Stimulated activated CD8-positive, alpha-beta memory T cell treated with anti-CD3 and anti-CD28 coated beads, Interleukin-7, amount 100 ng/mL, for 48 hours (primary cell): ENCODE data around the gene DOCK6.

Experiments used
- DNase-seq, 2 donors: peaks; one replicate each; pipeline ENCODE4 v3.0.0-alpha.2; 2020; ENCODE audit warnings: low read depth in 1 of 2; ENCODE audit errors: extremely low read depth in 1 of 2

The DOCK6 gene

GRCh38 chr19:11227195-11227886 lies 35.0 kb downstream of the DOCK6 start:
- DNase-seq = no peak

- DNase-seq = no peak
These were observed 35.6 kb downstream of the DOCK6 start for GRCh38 chr19:11226716-11227166.

DNA sequence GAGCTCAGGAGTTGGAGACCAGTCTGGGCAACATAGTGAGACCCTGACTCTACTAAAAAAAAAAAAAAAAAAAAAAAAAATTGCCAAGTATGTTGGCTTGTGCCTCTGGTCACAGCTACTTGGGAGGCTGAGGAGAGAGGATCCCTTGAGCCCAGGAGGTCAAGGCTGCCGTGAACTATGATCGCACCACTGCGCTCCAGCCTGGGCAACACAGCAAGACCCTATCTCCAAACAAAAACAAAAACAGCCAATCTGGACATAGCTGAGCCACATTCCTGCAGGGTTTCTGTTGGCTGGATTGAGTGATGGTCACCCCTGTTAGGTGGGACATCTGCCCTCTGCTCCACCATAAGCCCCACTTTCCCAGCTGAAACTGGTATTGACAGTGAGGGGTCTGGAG lies 36.5 kb downstream of the DOCK6 start:
- DNase-seq = no peak

DNA sequence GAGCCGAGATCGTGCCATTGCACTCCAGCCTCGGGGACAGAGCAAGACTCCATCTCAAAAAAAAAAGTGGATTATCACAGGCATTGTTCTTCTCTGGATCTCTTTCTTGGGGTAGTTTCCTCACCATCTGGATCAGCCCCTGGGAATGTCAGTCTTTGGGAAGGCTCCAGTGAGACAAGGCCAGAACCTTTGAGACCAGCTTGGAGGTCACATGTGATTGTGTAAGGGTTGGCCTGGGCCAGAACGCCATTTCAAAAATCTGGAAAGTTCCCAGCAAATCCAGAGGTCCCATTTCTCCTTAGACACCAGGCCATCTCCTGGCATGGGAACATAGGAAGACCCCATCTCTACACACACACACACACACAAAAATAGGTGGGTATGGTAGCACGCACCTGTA lies 37.2 kb downstream of the DOCK6 start:
- no peak for DNase-seq

DNA sequence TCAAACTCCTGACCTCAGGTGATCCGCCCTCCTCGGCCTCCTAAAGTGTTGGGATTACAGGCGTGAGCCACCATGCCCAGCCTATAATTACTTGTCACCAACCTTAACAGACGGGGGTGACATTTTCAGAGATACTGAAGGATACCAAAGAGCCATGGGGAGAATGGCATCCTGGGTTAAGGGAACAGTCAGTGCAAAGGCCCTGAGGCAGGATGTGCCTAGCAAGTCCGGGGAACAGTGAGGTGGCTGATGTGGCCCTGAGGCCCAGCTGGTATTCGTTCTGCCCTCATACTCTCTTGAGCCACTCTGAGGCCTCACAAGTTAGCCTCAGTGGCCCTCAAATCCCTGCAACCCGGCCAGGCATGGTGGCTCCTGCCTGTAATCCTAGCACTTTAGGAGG lies 37.9 kb downstream of the DOCK6 start:
- DNase-seq = no peak

DNA sequence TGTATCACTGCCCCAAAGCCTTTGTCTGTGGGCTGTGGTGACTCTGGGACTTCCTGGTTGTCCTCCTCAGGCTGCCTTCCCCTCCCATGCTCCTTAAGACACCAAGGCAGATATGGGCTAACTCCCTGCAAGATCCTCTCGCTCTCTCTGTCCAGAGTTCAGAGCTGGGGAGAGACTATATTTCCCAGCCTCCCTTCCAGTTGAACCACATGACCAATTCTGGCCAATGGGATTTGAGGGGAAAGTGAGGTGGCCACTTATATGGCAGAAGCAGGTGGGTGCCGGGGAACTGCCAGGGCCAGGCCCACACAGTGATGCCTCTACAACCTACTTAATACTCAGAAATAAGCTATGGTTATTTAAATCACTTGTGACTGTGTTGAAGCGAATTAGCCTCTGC lies 39.1 kb downstream of the DOCK6 start:
- DNase-seq = no peak

GRCh38 chr19:11221082-11221598 lies 41.2 kb downstream of the DOCK6 start:
- DNase-seq = no peak

- DNase-seq = no peak
These were observed 47.9 kb downstream of the DOCK6 start for GRCh38 chr19:11214387-11214786.

DNA sequence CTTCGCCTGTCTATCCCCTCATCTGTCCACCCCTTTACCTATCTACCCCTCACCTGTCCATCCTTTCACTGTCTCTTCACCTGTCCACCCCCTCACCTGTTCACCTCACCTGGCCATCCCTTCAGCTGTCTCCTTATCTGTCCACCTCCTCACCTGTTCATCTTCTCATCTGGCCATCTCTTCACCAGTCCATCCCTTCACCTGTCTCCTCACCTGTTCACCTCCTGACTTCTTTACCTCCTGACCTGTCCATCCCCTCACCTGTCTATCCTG lies 51.7 kb downstream of the DOCK6 start:
- DNase-seq = no peak

- no peak for DNase-seq
These were observed 52.3 kb downstream of the DOCK6 start for GRCh38 chr19:11209839-11210655.

GRCh38 chr19:11208561-11209471 lies 53.5 kb downstream of the DOCK6 start:
- no peak for DNase-seq

- no peak for DNase-seq
These were observed 56.3 kb downstream of the DOCK6 start for GRCh38 chr19:11205939-11206570.

GRCh38 chr19:11204943-11205349 lies 57.4 kb downstream of the DOCK6 start:
- DNase-seq = no peak

- DNase-seq = no peak
These were observed 58.2 kb downstream of the DOCK6 start for GRCh38 chr19:11204076-11204602.

DNA sequence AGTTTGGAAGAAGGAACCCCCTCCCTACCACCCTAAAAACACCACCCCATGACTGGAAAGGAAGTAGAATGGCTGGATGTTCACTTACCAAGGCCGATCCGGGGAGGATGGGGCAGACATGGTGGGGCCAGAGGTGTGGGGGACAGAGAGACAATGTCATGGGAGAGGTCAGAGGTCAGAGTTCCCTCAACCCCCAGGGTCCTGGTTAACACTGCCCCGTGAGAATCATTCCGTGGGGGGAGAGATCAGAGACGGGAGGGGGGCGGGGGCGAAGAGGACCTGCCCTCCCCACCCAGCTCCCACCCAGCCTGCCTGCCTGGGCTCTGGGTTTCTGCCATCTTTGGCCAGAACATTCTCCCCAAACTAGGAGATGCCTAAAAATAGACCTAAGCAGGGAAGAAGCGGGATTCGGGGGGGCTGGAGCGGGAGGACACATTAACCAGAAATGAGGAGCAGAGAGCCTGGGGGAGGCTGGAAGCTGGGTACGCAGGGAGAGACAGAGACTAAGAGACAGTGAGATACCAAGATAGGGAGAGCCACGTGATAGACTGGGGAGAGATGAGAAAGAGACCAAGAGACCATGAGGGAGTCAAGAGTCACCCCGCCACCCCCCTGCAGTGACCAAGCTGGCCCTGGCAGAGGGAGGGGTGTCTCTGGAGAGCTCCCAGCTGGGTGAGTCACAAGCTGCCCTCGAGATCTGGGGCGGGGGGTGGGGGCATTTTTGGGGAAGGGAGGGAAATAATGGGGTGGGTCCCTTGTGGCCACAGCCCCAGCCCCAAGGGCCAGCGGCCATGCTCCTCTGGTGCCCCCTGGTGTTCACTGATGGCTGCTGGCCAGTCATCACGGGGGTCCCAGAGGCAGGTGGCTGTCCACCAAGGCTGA lies 58.9 kb downstream of the DOCK6 start:
- no peak for DNase-seq

DNA sequence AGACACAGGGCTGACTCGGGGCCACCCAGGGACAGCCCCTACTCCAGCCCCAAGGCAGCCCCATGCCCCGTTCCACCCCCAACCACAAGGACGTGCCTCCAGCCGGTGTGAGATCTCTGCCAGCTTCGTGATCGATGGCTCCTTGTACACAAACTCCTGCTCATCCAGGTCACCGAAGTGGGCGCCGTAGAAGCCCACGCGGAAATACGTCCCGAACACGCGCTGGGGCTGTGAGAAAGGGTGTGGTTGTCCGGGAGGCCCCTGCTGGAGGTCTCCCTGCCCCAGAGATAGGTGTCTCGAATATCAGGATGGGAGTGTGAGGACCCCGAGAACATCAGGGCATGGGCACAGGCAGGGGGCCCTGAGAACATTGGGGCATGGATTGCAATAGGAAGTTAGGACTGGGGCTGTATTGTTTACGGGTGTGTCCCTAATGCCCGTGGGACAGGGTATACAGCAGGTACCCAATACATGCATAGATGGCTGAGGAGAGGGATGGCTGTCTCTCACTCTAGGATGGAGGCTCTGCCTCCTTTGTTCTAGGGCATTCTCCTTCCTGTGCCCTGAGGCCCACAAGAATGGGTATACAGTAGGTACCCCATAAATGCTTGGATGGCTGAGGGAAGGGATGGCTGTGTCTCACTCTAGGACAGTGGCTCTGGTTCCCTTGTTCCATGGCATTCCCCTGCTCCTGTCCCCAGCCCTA lies 59.7 kb downstream of the DOCK6 start:
- no peak for DNase-seq

DNA sequence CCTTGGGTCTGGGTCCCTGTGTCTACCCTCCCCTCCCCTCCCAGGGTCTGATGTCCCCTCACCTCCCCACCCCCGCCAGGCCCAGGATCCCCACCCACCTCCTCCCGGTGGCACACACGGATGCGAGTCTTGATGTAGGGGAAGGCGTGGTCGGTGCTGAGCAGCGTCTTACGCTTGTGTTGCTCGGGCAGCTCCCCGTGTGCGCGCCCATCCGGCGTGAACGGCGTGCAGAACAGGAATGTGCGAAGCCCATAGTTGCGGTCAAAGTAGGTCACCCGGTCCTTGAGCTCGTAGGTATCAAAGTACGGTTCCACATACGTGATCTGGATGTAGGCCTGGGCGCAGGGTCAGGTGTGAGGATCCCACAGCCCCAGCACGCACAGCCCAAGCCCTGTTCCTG lies 60.5 kb downstream of the DOCK6 start:
- no peak for DNase-seq

GRCh38 chr19:11200931-11201330 lies 61.4 kb downstream of the DOCK6 start:
- DNase-seq = no peak

- no peak for DNase-seq
These were observed 62.2 kb downstream of the DOCK6 start for GRCh38 chr19:11200015-11200574.
